ENCODE results near the gene SMAD9.

The SMAD9 gene

DNA sequence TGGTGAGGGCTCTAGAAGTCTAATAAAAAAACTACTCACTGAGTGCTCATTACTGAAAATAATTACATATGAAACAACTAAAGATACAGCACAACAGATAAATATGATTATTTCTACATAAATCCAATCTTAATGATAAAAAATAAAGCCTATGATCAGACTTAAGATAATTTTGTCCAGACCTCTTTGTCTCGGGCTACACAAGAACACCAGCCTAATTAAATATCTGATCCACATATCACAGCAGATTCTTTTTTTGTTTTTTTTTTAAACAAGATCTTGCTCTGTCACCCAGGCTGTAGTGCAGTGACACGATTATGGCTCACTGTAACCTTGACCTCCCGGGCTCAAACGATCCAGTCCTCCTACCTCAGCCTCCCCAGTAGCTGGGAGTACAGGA is 30.3 kb upstream of the SMAD9 start:
- Histone ChIP-seq H3K9ac (ENCODE audit: low read depth, low read length, poor library complexity, severe bottlenecking) (no peak overlapping the region), H3K4me3 (ENCODE audit: low read length, poor library complexity, severe bottlenecking) (no peak overlapping the region), H3K36me3 (ENCODE audit: insufficient read depth, low read length) (peaks cover 58% of the 10 kb centered on the region; the same call in 1 of the 2 replicates), H3F3A (ENCODE audit: low read depth) (no peaks in the 10 kb centered on the region), H3K27me3 (ENCODE audit: insufficient read depth, low read length, poor library complexity, severe bottlenecking) (no peaks in the 10 kb centered on the region), H2AFZ (ENCODE audit: low read length) (no peak overlapping the region), H3K4me1 (ENCODE audit: insufficient read depth, low read length, poor library complexity, severe bottlenecking) (no peaks in the 10 kb centered on the region), H3K9me2 (replicated peaks; ENCODE audit: low read depth, low read length) (no peaks in the 10 kb centered on the region), H3K9me3 (ENCODE audit: insufficient read depth, low read depth, low read length) (no peaks in the 10 kb centered on the region), H3K4me2 (ENCODE audit: low read depth, low read length, poor library complexity, severe bottlenecking) (no peak overlapping the region), H3K79me2 (ENCODE audit: insufficient read depth, low read length) (no peaks in the 10 kb centered on the region), H4K20me1 (ENCODE audit: insufficient read depth, low read length, poor library complexity, severe bottlenecking) (no peaks in the 10 kb centered on the region)
- TF ChIP-seq, protein P1, sequence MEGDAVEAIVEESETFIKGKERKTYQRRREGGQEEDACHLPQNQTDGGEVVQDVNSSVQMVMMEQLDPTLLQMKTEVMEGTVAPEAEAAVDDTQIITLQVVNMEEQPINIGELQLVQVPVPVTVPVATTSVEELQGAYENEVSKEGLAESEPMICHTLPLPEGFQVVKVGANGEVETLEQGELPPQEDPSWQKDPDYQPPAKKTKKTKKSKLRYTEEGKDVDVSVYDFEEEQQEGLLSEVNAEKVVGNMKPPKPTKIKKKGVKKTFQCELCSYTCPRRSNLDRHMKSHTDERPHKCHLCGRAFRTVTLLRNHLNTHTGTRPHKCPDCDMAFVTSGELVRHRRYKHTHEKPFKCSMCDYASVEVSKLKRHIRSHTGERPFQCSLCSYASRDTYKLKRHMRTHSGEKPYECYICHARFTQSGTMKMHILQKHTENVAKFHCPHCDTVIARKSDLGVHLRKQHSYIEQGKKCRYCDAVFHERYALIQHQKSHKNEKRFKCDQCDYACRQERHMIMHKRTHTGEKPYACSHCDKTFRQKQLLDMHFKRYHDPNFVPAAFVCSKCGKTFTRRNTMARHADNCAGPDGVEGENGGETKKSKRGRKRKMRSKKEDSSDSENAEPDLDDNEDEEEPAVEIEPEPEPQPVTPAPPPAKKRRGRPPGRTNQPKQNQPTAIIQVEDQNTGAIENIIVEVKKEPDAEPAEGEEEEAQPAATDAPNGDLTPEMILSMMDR (conservative IDR thresholded peaks at IDR 0.05; ENCODE audit: low read length): no peak

DNA sequence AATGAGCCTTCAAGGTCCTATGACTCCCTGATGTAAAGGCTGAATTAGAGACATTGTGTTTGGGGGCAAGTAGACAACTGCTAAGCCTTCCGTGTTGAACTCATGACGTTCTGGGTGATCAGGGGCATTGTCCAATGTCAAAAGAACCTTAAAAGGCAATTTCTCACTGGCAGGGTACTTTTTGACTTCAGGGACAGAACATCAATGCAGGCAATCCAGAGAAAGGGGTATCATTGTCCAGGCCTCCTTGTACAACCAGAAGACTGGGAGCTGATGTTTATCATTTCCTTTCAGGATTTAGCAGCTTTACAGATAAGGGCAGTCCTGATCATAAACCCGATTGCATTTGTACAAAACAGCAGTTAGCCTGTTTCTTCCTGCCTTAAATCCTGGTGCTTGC is 25.0 kb upstream of the SMAD9 start:
- no peak overlapping the region for H3K4me2 ChIP-seq (ENCODE audit: low read depth, low read length, poor library complexity, severe bottlenecking)
- no peaks in the 10 kb centered on the region for H3K9me2 ChIP-seq (replicated peaks; ENCODE audit: low read depth, low read length)
- no peaks in the 10 kb centered on the region for H3K9me3 ChIP-seq (ENCODE audit: insufficient read depth, low read depth, low read length)
- H4K20me1 ChIP-seq (ENCODE audit: insufficient read depth, low read length, poor library complexity, severe bottlenecking): no peaks in the 10 kb centered on the region
- H3K9ac ChIP-seq (ENCODE audit: low read depth, low read length, poor library complexity, severe bottlenecking): no peak overlapping the region
- no peak overlapping the region for H2AFZ ChIP-seq (ENCODE audit: low read length)
- TF ChIP-seq EZH2phosphoT487 (IDR thresholded peaks at IDR 0.05; ENCODE audit: borderline replicate concordance): no peak
- TF ChIP-seq, protein P1 (conservative IDR thresholded peaks at IDR 0.05; ENCODE audit: low read length): no peak
- H3K27me3 ChIP-seq (ENCODE audit: insufficient read depth, low read length, poor library complexity, severe bottlenecking): no peaks in the 10 kb centered on the region
- H3K4me1 ChIP-seq (ENCODE audit: insufficient read depth, low read length, poor library complexity, severe bottlenecking): no peaks in the 10 kb centered on the region
- no peaks in the 10 kb centered on the region for H3K79me2 ChIP-seq (ENCODE audit: insufficient read depth, low read length)
- no peak overlapping the region for H3K4me3 ChIP-seq (ENCODE audit: low read length, poor library complexity, severe bottlenecking)
- peaks cover 21% of the 10 kb centered on the region; the same call in 1 of the 2 replicates for H3K36me3 ChIP-seq (ENCODE audit: insufficient read depth, low read length)
- no peaks in the 10 kb centered on the region for H3F3A ChIP-seq (ENCODE audit: low read depth)

- Histone ChIP-seq H3K79me2 (ENCODE audit: insufficient read depth, low read length) (no peaks in the 10 kb centered on the region), H3K9me3 (ENCODE audit: insufficient read depth, low read depth, low read length) (no peaks in the 10 kb centered on the region), H3K4me2 (ENCODE audit: low read depth, low read length, poor library complexity, severe bottlenecking) (no peak overlapping the region), H4K20me1 (ENCODE audit: insufficient read depth, low read length, poor library complexity, severe bottlenecking) (no peaks in the 10 kb centered on the region), H3K36me3 (ENCODE audit: insufficient read depth, low read length) (no peaks in the 10 kb centered on the region), H2AFZ (ENCODE audit: low read length) (no peak overlapping the region), H3K4me3 (ENCODE audit: low read length, poor library complexity, severe bottlenecking) (no peak overlapping the region), H3K9me2 (replicated peaks; ENCODE audit: low read depth, low read length) (no peaks in the 10 kb centered on the region), H3K27me3 (ENCODE audit: insufficient read depth, low read length, poor library complexity, severe bottlenecking) (no peaks in the 10 kb centered on the region), H3K9ac (ENCODE audit: low read depth, low read length, poor library complexity, severe bottlenecking) (no peak overlapping the region), H3F3A (ENCODE audit: low read depth) (no peaks in the 10 kb centered on the region), H3K4me1 (ENCODE audit: insufficient read depth, low read length, poor library complexity, severe bottlenecking) (no peaks in the 10 kb centered on the region)
- no peak for TF ChIP-seq EZH2phosphoT487 (IDR thresholded peaks at IDR 0.05; ENCODE audit: borderline replicate concordance)
- TF ChIP-seq, protein P1 (conservative IDR thresholded peaks at IDR 0.05; ENCODE audit: low read length): no peak
Measured at GRCh38 chr13:36925603-36926002, 5.6 kb upstream of the SMAD9 start.
